ENCODE data around the gene TOX3.

- TF ChIP-seq EZH2phosphoT487 (IDR thresholded peaks at IDR 0.05; ENCODE audit: insufficient read depth, low read depth) (no peak), EZH2 (IDR thresholded peaks at IDR 0.05; ENCODE audit: insufficient read depth, poor library complexity, severe bottlenecking) (no peak)
Observed at GRCh38 chr16:52466994-52467393, 79.9 kb downstream of the TOX3 start.
